Raji (cell line): Measurements from ENCODE around the gene THAP7.

Source experiments
- POLR2A ChIP-seq: IDR thresholded peaks from 2 replicates; pipeline ENCODE4 v1.6.1; 2011; ENCODE audit warnings: low read depth, low read length, control low read depth; ENCODE audit not compliant: insufficient read depth

Gene THAP7

GRCh38 chr22:20967697-20968211 lies 34.2 kb downstream of the THAP7 start:
- TF ChIP-seq POLR2A, result no peak

GRCh38 chr22:20966883-20967696 lies 34.8 kb downstream of the THAP7 start, which contains the start of gene AIFM3:
TSS of gene AIFM3 (plus strand) at chr22:20967255. CDS start at chr22:20967945, 690 bp downstream.
- no peak for TF ChIP-seq POLR2A

- TF ChIP-seq POLR2A, result no peak
These were observed 35.7 kb downstream of the THAP7 start for GRCh38 chr22:20965888-20966855.

- no peak for TF ChIP-seq POLR2A
These were observed 36.6 kb downstream of the THAP7 start for GRCh38 chr22:20965104-20965887.

- no peak for TF ChIP-seq POLR2A
These were observed 37.2 kb downstream of the THAP7 start for GRCh38 chr22:20964799-20965103.

GRCh38 chr22:20964090-20964798 lies 37.7 kb downstream of the THAP7 start:
- no peak for TF ChIP-seq POLR2A

- TF ChIP-seq POLR2A, result no peak
These were observed 38.5 kb downstream of the THAP7 start for GRCh38 chr22:20963201-20964052.

- TF ChIP-seq POLR2A, result no peak
These were observed 39.4 kb downstream of the THAP7 start for GRCh38 chr22:20962491-20962945.

GRCh38 chr22:20960609-20961008 lies 41.3 kb downstream of the THAP7 start:
- no peak for TF ChIP-seq POLR2A

GRCh38 chr22:20959578-20960461 lies 42.1 kb downstream of the THAP7 start:
- no peak for TF ChIP-seq POLR2A

GRCh38 chr22:20957683-20958431 lies 44.1 kb downstream of the THAP7 start:
- TF ChIP-seq POLR2A, result no peak

GRCh38 chr22:20957102-20957682 lies 44.7 kb downstream of the THAP7 start:
- TF ChIP-seq POLR2A, result no peak
